HG03196 (cell line): ENCODE results near the gene CNNM4.

Experiments
- ATAC-seq: cut with Tn5 transposase; IDR thresholded peaks from one replicate; pipeline ENCODE4 v1.9.1; 2021; ENCODE audit not compliant: unreplicated experiment

The CNNM4 gene

DNA sequence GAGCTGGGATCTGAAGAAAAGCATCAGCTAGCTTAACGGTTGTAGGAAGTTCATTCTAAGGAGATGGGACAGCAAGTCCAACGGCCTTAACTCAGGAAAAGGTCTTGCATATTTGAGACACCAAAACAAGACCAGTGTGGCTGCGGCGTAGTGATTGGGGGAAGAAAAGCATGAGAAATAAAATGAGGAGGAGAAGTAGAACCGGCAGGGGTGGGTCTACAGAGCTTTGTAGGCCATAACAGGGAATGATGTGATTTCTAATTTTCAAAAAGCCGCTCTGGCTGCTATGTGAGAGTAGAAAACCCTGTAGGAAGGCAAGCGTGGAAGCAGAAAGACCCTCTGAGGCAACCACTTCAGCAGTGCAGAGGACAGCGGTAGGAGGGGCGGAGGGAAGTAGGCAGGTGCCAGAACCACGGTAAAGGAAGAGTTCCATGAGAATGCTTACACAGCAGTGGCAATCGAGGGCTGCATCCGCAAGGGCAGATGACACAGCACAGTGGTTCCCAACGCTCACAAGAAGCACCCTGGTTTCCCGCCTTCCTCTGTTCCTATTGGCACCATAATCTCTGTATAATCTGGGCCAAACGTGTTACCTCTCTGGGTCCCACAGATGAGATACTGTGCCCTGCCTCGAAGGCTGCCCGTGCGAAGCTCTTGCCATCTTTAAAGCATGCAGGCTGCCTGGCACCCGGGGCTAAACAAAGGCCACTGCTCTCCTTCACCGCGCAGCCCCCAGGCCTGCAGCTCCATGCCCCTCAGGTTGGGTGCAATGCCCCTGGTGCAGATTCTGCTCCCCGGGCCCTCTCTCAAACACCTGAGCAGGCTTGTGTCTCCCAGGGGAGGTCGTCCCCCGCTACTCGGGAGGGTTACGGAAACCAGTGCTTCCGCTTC lies 96.3 kb downstream of the CNNM4 start:
- no peak for ATAC-seq

DNA sequence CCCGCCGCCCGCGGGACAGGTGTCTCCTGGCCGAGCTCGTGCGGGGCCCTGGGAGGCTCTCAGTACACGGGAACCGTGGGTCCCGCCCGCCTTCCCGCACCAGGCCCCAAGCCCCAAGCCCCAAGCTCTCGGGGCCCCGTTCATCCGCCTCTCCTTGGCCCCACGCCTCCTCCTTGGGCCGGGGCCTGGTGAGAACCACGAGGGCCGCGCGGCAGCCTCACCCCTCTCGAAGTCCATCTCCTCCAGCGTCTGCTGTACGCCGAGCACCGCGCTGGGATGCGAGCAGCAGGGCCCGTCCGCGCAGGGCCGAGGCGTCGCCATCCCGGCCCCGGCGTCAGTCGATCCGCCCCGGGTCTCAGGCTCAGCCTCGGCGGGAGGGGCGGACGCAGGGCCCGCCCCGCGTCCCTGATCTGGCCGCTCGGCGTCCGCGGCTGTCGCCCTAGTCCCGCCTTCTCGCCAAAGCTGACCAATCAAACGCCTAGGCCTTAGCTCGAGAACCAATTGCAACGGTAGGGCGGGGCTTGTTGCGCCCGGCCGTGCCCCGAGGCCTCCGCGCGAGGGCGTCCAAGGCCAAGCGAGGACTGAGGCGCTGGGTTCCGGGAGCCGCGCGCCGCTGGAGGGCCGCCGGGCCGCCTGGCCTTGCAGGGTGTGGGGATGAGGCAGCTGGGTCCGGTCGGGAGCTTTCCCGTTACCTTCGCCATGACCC lies 97.1 kb downstream of the CNNM4 start, which contains the start of gene ANKRD39:
ANKRD39 (minus strand) TSS at position 350 of the 706 bp plus-strand sequence; CDS start at position 321, 29 bp downstream.
- peak; percentile 88 for ATAC-seq

DNA sequence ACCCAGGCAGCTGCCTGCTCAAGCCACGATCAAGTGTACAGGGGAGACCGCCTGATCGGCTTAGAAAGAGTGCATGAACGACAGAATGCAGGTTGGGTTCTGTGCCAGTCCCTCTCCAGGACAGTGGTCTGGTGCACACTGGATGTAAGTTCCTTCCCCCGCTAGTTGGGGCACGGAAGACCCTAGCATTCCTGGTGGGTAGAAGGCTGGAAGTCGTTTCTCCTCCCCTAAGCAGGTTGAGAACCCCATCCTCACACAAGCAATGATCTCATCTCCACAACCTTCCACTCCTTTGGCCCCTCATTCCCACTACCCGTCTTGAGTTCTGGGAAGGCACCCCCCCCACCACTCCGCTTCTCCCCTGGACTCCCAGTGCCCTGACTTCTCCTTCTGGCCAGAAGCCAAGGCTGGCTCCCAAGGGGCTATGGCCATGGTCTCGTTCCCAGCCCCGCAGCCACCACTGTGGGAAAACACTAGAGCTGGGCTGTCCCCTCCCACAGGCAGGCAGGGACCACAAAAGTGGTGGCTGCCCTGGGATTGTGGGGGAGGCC lies 98.5 kb downstream of the CNNM4 start:
- no peak for ATAC-seq

DNA sequence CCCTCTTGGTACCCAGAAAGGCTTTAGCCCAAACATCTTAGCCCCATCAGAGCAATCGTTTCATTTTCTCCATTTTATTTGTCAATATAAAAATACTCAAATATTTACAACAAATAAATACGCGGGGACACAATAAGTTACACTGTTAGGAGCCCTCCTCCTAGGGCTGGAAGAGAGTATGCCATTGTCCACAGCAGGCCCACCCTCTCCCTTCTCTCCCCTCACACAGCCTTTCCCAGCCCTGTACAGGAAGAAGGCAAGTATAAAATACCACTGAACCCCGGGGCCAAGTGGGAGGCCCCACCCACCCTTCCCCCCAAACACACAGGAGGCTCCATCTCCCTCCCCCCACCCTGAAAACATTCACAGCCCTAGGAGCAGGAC lies 99.0 kb downstream of the CNNM4 start:
- ATAC-seq = no peak

DNA sequence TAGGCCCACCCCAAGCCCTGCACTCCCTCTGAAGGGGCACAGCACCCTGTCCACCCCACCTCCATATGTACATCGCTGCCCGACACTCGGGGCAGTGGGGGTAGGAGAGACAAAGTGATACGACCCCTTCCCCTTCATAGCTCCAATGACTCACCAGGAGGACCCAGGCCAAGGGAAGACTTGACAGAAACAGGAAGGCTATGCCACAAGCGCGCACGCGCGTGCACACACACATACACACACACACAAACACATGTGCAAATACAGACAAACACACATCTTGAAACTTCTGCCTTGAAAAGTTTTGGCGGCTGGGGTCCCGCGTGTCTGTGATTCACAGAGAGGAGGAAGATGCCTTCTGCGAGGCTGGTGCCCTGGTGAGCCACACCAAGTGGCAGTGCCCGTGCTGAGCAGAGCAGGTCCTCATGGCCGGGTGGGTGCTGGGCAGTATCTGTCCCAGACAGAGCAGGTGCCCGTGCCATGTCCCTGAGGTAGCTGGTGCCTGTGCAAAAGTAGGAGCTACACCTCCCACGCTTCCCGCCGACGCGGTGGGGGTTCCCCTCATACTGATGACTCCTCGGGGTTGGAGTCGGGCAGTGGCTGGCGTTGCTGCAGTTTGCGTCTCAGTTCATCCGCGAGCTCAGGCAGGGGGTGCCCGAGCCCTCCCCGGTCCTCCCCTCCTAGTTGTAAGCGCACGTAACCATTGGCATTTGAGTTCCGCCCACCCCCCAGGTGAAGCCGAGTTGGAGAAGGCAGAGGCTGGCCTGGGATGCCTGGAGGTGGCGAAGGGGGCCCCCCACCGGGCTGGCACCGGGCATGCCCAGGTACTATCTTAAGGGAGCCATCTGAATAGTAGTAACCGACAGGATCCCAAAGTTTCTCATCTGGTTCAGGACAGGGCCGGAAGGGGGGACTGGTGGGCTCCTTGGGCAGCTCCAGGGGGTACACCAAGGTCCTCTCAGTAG lies 99.6 kb downstream of the CNNM4 start:
- no peak for ATAC-seq

DNA sequence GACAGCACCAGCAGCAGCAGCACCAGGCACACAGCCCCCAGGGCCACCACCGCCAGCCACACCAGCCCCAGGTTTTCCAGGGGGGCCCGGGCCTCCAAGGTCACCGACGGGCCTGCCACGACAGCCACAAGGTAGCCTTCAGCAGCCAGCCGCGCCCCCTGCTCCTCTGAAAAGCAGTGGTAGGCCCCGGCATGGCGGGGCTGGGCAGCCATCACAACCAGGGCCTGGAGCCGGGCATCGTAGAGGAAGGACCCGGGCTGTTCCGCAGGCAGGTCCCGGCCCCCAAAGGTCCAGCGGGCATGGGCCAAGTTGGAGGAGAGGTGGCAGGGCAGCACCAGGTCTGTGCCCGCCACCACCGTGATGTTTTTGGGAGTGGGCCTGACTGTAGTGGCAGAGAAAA lies 100.4 kb downstream of the CNNM4 start:
- no peak for ATAC-seq
